ENCODE measurements around the gene IRAK2. TPM values are rescaled to one million over a fixed set of nuclear protein-coding genes. Genes with fewer than 3 reads are reported as not detected.
"Not testable (repeated sequence)": the region's sequence is repeated elsewhere in the genome, so short reads cannot be mapped to it uniquely, and the experiment has no call there.

IRAK2 gene
- total and polyA plus RNA-seq, 5 donors from 2014 or later, result 0.68 to 3.7 (median 2.9) TPM

- Mint-ChIP-seq H3K9me3 (no peaks in the 10 kb centered on the region), H3K27me3 (no peaks in the 10 kb centered on the region), H3K4me3 (peak overlapping the region in 1 of 4 donors; percentile 68), H3K27ac (no peak overlapping the region), H3K4me1 (peaks cover 5 to 33% (median 18%) of the 10 kb centered on the region in 4 donors), H3K36me3 (peaks cover 36% of the 10 kb centered on the region)
- ATAC-seq (ENCODE audit: low read depth in 2 of 2) (no peak), DNase-seq (no peak)
- no peaks in the 10 kb centered on the region for H3K27me3 ChIP-seq (ENCODE audit: control insufficient read depth, insufficient read depth, low read length)
- no peak overlapping the region for H3K27ac ChIP-seq (ENCODE audit: insufficient read depth, low read length, poor library complexity, severe bottlenecking)
- H3K4me3 ChIP-seq (ENCODE audit: low read depth, low read length), result no peak overlapping the region
- H3K9me3 ChIP-seq (ENCODE audit: control insufficient read depth in 2 of 2, low read length in 2 of 2), result no peaks in the 10 kb centered on the region
- peaks cover 61% of the 10 kb centered on the region for H3K36me3 ChIP-seq (ENCODE audit: control insufficient read depth, insufficient read depth, low read length)
- peaks cover 10% of the 10 kb centered on the region for H3K4me1 ChIP-seq (ENCODE audit: control insufficient read depth, insufficient read depth, low read length, poor library complexity, severe bottlenecking)
Observed at GRCh38 chr3:10149226-10149625, 15.5 kb upstream of the IRAK2 start.

GRCh38 chr3:10150987-10151386, 13.7 kb upstream of the IRAK2 start:
- no peaks in the 10 kb centered on the region for H3K27me3 Mint-ChIP-seq
- Histone ChIP-seq H3K27me3 (ENCODE audit: control insufficient read depth, insufficient read depth, low read length) (no peaks in the 10 kb centered on the region), H3K4me3 (ENCODE audit: low read depth, low read length) (no peak overlapping the region), H3K27ac (ENCODE audit: insufficient read depth, low read length, poor library complexity, severe bottlenecking) (no peak overlapping the region), H3K4me1 (ENCODE audit: control insufficient read depth, insufficient read depth, low read length, poor library complexity, severe bottlenecking) (peaks cover 7% of the 10 kb centered on the region), H3K36me3 (ENCODE audit: control insufficient read depth, insufficient read depth, low read length) (peaks cover 67% of the 10 kb centered on the region), H3K9me3 (ENCODE audit: control insufficient read depth in 2 of 2, low read length in 2 of 2) (no peaks in the 10 kb centered on the region)
- H3K4me1 Mint-ChIP-seq, result peaks cover 5 to 19% (median 12%) of the 10 kb centered on the region in 4 donors
- H3K4me3 Mint-ChIP-seq, result no peak overlapping the region
- no peak for DNase-seq
- ATAC-seq (ENCODE audit: low read depth in 2 of 2), result no peak
- peaks cover 32% of the 10 kb centered on the region for H3K36me3 Mint-ChIP-seq
- H3K27ac Mint-ChIP-seq, result no peak overlapping the region
- no peaks in the 10 kb centered on the region for H3K9me3 Mint-ChIP-seq

- peaks cover 45% of the 10 kb centered on the region for H3K36me3 ChIP-seq (ENCODE audit: control insufficient read depth, insufficient read depth, low read length)
Observed at GRCh38 chr3:10154335-10155122, 10.2 kb upstream of the IRAK2 start.

GRCh38 chr3:10155123-10155472, 9.6 kb upstream of the IRAK2 start:
- no peaks in the 10 kb centered on the region for H3K9me3 ChIP-seq (ENCODE audit: control insufficient read depth in 2 of 2, low read length in 2 of 2)
- peaks cover 40% of the 10 kb centered on the region for H3K36me3 ChIP-seq (ENCODE audit: control insufficient read depth, insufficient read depth, low read length)
- Mint-ChIP-seq H3K27me3 (no peaks in the 10 kb centered on the region), H3K4me1 (peaks cover 0 to 3% (median under 1%) of the 10 kb centered on the region in 4 donors), H3K4me3 (no peak overlapping the region), H3K36me3 (peaks cover 24% of the 10 kb centered on the region), H3K9me3 (no peaks in the 10 kb centered on the region), H3K27ac (peak overlapping the region in 1 of 3 donors; percentile 60)
- H3K27ac ChIP-seq (ENCODE audit: insufficient read depth, low read length, poor library complexity, severe bottlenecking), result no peak overlapping the region
- ATAC-seq (ENCODE audit: low read depth in 2 of 2), result no peak
- no peak for DNase-seq
- H3K27me3 ChIP-seq (ENCODE audit: control insufficient read depth, insufficient read depth, low read length), result no peaks in the 10 kb centered on the region
- H3K4me3 ChIP-seq (ENCODE audit: low read depth, low read length), result no peak overlapping the region
- no peaks in the 10 kb centered on the region for H3K4me1 ChIP-seq (ENCODE audit: control insufficient read depth, insufficient read depth, low read length, poor library complexity, severe bottlenecking)

More at GRCh38 chr3:10154335-10155122, 10.2 kb upstream of the IRAK2 start:
- Histone ChIP-seq H3K4me3 (ENCODE audit: low read depth, low read length) (no peak overlapping the region), H3K4me1 (ENCODE audit: control insufficient read depth, insufficient read depth, low read length, poor library complexity, severe bottlenecking) (no peaks in the 10 kb centered on the region), H3K27ac (ENCODE audit: insufficient read depth, low read length, poor library complexity, severe bottlenecking) (no peak overlapping the region), H3K9me3 (ENCODE audit: control insufficient read depth in 2 of 2, low read length in 2 of 2) (no peaks in the 10 kb centered on the region), H3K27me3 (ENCODE audit: control insufficient read depth, insufficient read depth, low read length) (no peaks in the 10 kb centered on the region)
- Mint-ChIP-seq H3K27me3 (no peaks in the 10 kb centered on the region), H3K4me1 (peaks cover 0 to 7% (median 5%) of the 10 kb centered on the region in 4 donors), H3K36me3 (peaks cover 29% of the 10 kb centered on the region), H3K27ac (peak overlapping the region in 2 of 3 donors; percentile 42 to 60), H3K9me3 (no peaks in the 10 kb centered on the region), H3K4me3 (no peak overlapping the region)
- ATAC-seq (ENCODE audit: low read depth in 2 of 2) (no peak), DNase-seq (no peak)

- no peak overlapping the region for H3K4me3 Mint-ChIP-seq
- Histone ChIP-seq H3K36me3 (ENCODE audit: control insufficient read depth, insufficient read depth, low read length) (peaks cover 34% of the 10 kb centered on the region), H3K27ac (ENCODE audit: insufficient read depth, low read length, poor library complexity, severe bottlenecking) (no peak overlapping the region), H3K4me3 (ENCODE audit: low read depth, low read length) (no peak overlapping the region), H3K4me1 (ENCODE audit: control insufficient read depth, insufficient read depth, low read length, poor library complexity, severe bottlenecking) (no peaks in the 10 kb centered on the region), H3K9me3 (ENCODE audit: control insufficient read depth in 2 of 2, low read length in 2 of 2) (no peaks in the 10 kb centered on the region), H3K27me3 (ENCODE audit: control insufficient read depth, insufficient read depth, low read length) (no peaks in the 10 kb centered on the region)
- H3K4me1 Mint-ChIP-seq, result peaks cover 0 to 1% (median 0%) of the 10 kb centered on the region in 4 donors
- H3K9me3 Mint-ChIP-seq, result no peaks in the 10 kb centered on the region
- peaks cover 18% of the 10 kb centered on the region for H3K36me3 Mint-ChIP-seq
- peak overlapping the region in 1 of 3 donors; percentile 60 for H3K27ac Mint-ChIP-seq
- ATAC-seq (ENCODE audit: low read depth in 2 of 2) (no peak), DNase-seq (no peak)
- H3K27me3 Mint-ChIP-seq, result no peaks in the 10 kb centered on the region
Observed at GRCh38 chr3:10155658-10156057, 9.1 kb upstream of the IRAK2 start.

- Mint-ChIP-seq H3K27me3 (no peaks in the 10 kb centered on the region), H3K9me3 (no peaks in the 10 kb centered on the region), H3K4me1 (no peaks in the 10 kb centered on the region), H3K27ac (no peak overlapping the region), H3K36me3 (peaks cover 7% of the 10 kb centered on the region), H3K4me3 (no peak overlapping the region)
- DNase-seq (no peak), ATAC-seq (ENCODE audit: low read depth in 2 of 2) (no peak)
- no peak overlapping the region for H3K4me3 ChIP-seq (ENCODE audit: low read depth, low read length)
- H3K27ac ChIP-seq (ENCODE audit: insufficient read depth, low read length, poor library complexity, severe bottlenecking), result no peak overlapping the region
- H3K36me3 ChIP-seq (ENCODE audit: control insufficient read depth, insufficient read depth, low read length), result peaks cover 22% of the 10 kb centered on the region
- no peaks in the 10 kb centered on the region for H3K27me3 ChIP-seq (ENCODE audit: control insufficient read depth, insufficient read depth, low read length)
- no peaks in the 10 kb centered on the region for H3K9me3 ChIP-seq (ENCODE audit: control insufficient read depth in 2 of 2, low read length in 2 of 2)
- no peaks in the 10 kb centered on the region for H3K4me1 ChIP-seq (ENCODE audit: control insufficient read depth, insufficient read depth, low read length, poor library complexity, severe bottlenecking)
Observed at GRCh38 chr3:10157031-10157430, 7.7 kb upstream of the IRAK2 start.

GRCh38 chr3:10158555-10158954, 6.2 kb upstream of the IRAK2 start:
- not testable (repeated sequence) for H3K27me3 ChIP-seq (ENCODE audit: control insufficient read depth, insufficient read depth, low read length); ATAC-seq (ENCODE audit: low read depth in 2 of 2); H3K27ac Mint-ChIP-seq; H3K36me3 Mint-ChIP-seq; H3K36me3 ChIP-seq (ENCODE audit: control insufficient read depth, insufficient read depth, low read length); H3K4me1 ChIP-seq (ENCODE audit: control insufficient read depth, insufficient read depth, low read length, poor library complexity, severe bottlenecking); H3K9me3 ChIP-seq (ENCODE audit: control insufficient read depth in 2 of 2, low read length in 2 of 2); H3K27me3 Mint-ChIP-seq; H3K4me3 ChIP-seq (ENCODE audit: low read depth, low read length); H3K27ac ChIP-seq (ENCODE audit: insufficient read depth, low read length, poor library complexity, severe bottlenecking); H3K4me1 Mint-ChIP-seq; H3K4me3 Mint-ChIP-seq; DNase-seq; H3K9me3 Mint-ChIP-seq

GRCh38 chr3:10160346-10160745, 4.4 kb upstream of the IRAK2 start:
- Mint-ChIP-seq H3K4me3 (no peak overlapping the region), H3K36me3 (peaks cover 3% of the 10 kb centered on the region), H3K27me3 (no peaks in the 10 kb centered on the region), H3K9me3 (no peaks in the 10 kb centered on the region), H3K4me1 (peaks cover 0 to 5% (median 4%) of the 10 kb centered on the region in 4 donors), H3K27ac (no peak overlapping the region)
- ATAC-seq (ENCODE audit: low read depth in 2 of 2) (no peak), DNase-seq (no peak)
- H3K4me3 ChIP-seq (ENCODE audit: low read depth, low read length), result no peak overlapping the region
- H3K4me1 ChIP-seq (ENCODE audit: control insufficient read depth, insufficient read depth, low read length, poor library complexity, severe bottlenecking), result peaks cover 12% of the 10 kb centered on the region
- no peaks in the 10 kb centered on the region for H3K36me3 ChIP-seq (ENCODE audit: control insufficient read depth, insufficient read depth, low read length)
- no peak overlapping the region for H3K27ac ChIP-seq (ENCODE audit: insufficient read depth, low read length, poor library complexity, severe bottlenecking)
- H3K27me3 ChIP-seq (ENCODE audit: control insufficient read depth, insufficient read depth, low read length), result no peaks in the 10 kb centered on the region
- H3K9me3 ChIP-seq (ENCODE audit: control insufficient read depth in 2 of 2, low read length in 2 of 2), result no peaks in the 10 kb centered on the region

All from CD4-positive, CD25-positive, alpha-beta regulatory T cell (primary cell).